Upper lobe of right lung (tissue), 1 donor: ENCODE results near the gene CCR6. TPM values are rescaled to one million over a fixed set of nuclear protein-coding genes. Genes with fewer than 3 reads are reported as not detected.

Experiments used
- ATAC-seq: fragments of 200-7000 bp; cut with Tn5 transposase; one replicate; pipeline ENCODE4 v1.9.1; 2020; ENCODE audit warnings: mild to moderate bottlenecking, moderate library complexity
- DNase-seq: peaks from one replicate; pipeline ENCODE4 v3.0.0-alpha.2; 2020
- H3K27ac ChIP-seq: fragments of 200-600 bp; one replicate; pipeline ENCODE4 v1.8.0; 2022
- H3K27me3 ChIP-seq: fragments of 200-600 bp; one replicate; pipeline ENCODE4 v1.8.0; 2022; ENCODE audit warnings: mild to moderate bottlenecking
- H3K36me3 ChIP-seq: fragments of 200-600 bp; one replicate; pipeline ENCODE4 v1.8.0; 2022
- H3K4me1 ChIP-seq: fragments of 200-600 bp; one replicate; pipeline ENCODE4 v1.8.0; 2022
- H3K4me3 ChIP-seq: fragments of 200-600 bp; one replicate; pipeline ENCODE4 v1.8.0; 2022; ENCODE audit warnings: mild to moderate bottlenecking
- H3K9me3 ChIP-seq: fragments of 200-600 bp; one replicate; pipeline ENCODE4 v1.8.0; 2022
- CTCF ChIP-seq: fragments of 200-600 bp; IDR thresholded peaks from one replicate; pipeline ENCODE4 v1.8.0; 2022; ENCODE audit warnings: antibody characterized with exemption
- intact Hi-C: fragments of 100-400 bp; cut with DNase I; formaldehyde crosslinking; loops from one replicate; pipeline ENCODE4 v1.11.0; 2022
- total RNA-seq: library from RNA; stranded (reverse); fragmentation: NEBNext Ultra II Directional; extraction: Animal tissue kit (Norgen Biotek cat#: 25700); gene quantifications from one replicate; pipeline ENCODE4 v1.2.1, GENCODE V29; 2021
- donor health status: DM: no; HTN: yes; CAD: no; lungs with severe emphysema.

Gene CCR6
- total RNA-seq, 1 donor from 2014 or later = 1.4 TPM

GRCh38 chr6:167113935-167114910 lies 8.7 kb upstream of the CCR6 start:
- Histone ChIP-seq H3K36me3 (no peaks in the 10 kb centered on the region), H3K9me3 (no peaks in the 10 kb centered on the region), H3K4me1 (no peaks in the 10 kb centered on the region), H3K4me3 (no peak overlapping the region), H3K27ac (no peak overlapping the region), H3K27me3 (no peaks in the 10 kb centered on the region)
- DNase-seq = no peak
- TF ChIP-seq CTCF = no peak
- ATAC-seq = no peak
- intact Hi-C loops = no loop called here

GRCh38 chr6:167115054-167115453 lies 7.8 kb upstream of the CCR6 start:
- intact Hi-C loops = no loop called here
- H3K27me3 ChIP-seq = no peaks in the 10 kb centered on the region
- DNase-seq = no peak
- H3K36me3 ChIP-seq = no peaks in the 10 kb centered on the region
- H3K9me3 ChIP-seq = no peaks in the 10 kb centered on the region
- no peak for TF ChIP-seq CTCF
- no peaks in the 10 kb centered on the region for H3K4me1 ChIP-seq
- no peak overlapping the region for H3K27ac ChIP-seq
- no peak for ATAC-seq
- no peak overlapping the region for H3K4me3 ChIP-seq

- H3K9me3 ChIP-seq = no peaks in the 10 kb centered on the region
- ATAC-seq (peak; percentile 37), DNase-seq (no peak)
- H3K4me1 ChIP-seq = no peaks in the 10 kb centered on the region
- no peaks in the 10 kb centered on the region for H3K27me3 ChIP-seq
- intact Hi-C loops = no loop called here
- H3K36me3 ChIP-seq = no peaks in the 10 kb centered on the region
- no peak for TF ChIP-seq CTCF
- no peak overlapping the region for H3K27ac ChIP-seq
- no peak overlapping the region for H3K4me3 ChIP-seq
Observed at GRCh38 chr6:167116109-167116837, 6.6 kb upstream of the CCR6 start.

GRCh38 chr6:167116838-167117228 lies 6.1 kb upstream of the CCR6 start:
- H3K4me3 ChIP-seq = no peak overlapping the region
- TF ChIP-seq CTCF = no peak
- no peaks in the 10 kb centered on the region for H3K27me3 ChIP-seq
- ATAC-seq (no peak), DNase-seq (no peak)
- no peaks in the 10 kb centered on the region for H3K36me3 ChIP-seq
- intact Hi-C loops = no loop called here
- no peaks in the 10 kb centered on the region for H3K9me3 ChIP-seq
- no peaks in the 10 kb centered on the region for H3K4me1 ChIP-seq
- no peak overlapping the region for H3K27ac ChIP-seq

GRCh38 chr6:167118006-167118405 lies 4.9 kb upstream of the CCR6 start:
- no peaks in the 10 kb centered on the region for H3K27me3 ChIP-seq
- H3K9me3 ChIP-seq = no peaks in the 10 kb centered on the region
- ATAC-seq (no peak), DNase-seq (no peak)
- no peaks in the 10 kb centered on the region for H3K4me1 ChIP-seq
- H3K27ac ChIP-seq = no peak overlapping the region
- H3K36me3 ChIP-seq = no peaks in the 10 kb centered on the region
- intact Hi-C loops = no loop called here
- no peak for TF ChIP-seq CTCF
- no peak overlapping the region for H3K4me3 ChIP-seq
